ENCODE data around the gene SERPINA6. TPM values are rescaled to one million over a fixed set of nuclear protein-coding genes. Genes with fewer than 3 reads are reported as not detected.
"Not testable (repeated sequence)": the region's sequence is repeated elsewhere in the genome, so short reads cannot be mapped to it uniquely, and the experiment has no call there.

The SERPINA6 gene
- total RNA-seq, 4 donors from 2014 or later, result not detected

DNA sequence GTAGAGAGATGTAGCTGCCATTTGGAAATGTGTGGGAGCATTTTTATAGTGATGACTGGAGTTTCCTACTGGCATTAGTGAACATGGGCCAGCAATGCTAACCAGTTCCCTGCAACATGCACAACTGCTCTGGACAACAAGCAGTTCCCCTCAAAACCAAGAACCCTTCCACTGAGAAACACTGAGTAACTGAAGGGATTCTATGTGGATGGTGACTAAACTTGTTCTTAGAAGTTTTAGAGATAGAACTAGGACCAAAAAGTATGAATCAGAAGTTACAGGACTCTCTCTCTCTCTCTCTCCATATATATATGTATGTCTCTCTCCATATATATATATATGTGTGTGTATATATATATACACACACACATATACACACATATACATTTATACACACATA lies 38.0 kb downstream of the SERPINA6 start:
- Histone ChIP-seq H3K4me3 (replicated peaks in 1 of 3) (no peak overlapping the region), H3K9me3 (no peaks in the 10 kb centered on the region), H3K4me1 (no peaks in the 10 kb centered on the region), H3K27me3 (no peaks in the 10 kb centered on the region), H3K36me3 (no peaks in the 10 kb centered on the region), H3K27ac (no peak overlapping the region)
- no peak for DNase-seq
- intact Hi-C loops (cut with DNase I), result no loop called here
- no peak for TF ChIP-seq POLR2A (IDR thresholded peaks at IDR 0.05)
- TF ChIP-seq, protein P1, sequence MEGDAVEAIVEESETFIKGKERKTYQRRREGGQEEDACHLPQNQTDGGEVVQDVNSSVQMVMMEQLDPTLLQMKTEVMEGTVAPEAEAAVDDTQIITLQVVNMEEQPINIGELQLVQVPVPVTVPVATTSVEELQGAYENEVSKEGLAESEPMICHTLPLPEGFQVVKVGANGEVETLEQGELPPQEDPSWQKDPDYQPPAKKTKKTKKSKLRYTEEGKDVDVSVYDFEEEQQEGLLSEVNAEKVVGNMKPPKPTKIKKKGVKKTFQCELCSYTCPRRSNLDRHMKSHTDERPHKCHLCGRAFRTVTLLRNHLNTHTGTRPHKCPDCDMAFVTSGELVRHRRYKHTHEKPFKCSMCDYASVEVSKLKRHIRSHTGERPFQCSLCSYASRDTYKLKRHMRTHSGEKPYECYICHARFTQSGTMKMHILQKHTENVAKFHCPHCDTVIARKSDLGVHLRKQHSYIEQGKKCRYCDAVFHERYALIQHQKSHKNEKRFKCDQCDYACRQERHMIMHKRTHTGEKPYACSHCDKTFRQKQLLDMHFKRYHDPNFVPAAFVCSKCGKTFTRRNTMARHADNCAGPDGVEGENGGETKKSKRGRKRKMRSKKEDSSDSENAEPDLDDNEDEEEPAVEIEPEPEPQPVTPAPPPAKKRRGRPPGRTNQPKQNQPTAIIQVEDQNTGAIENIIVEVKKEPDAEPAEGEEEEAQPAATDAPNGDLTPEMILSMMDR (IDR thresholded peaks at IDR 0.05), result no peak

DNA sequence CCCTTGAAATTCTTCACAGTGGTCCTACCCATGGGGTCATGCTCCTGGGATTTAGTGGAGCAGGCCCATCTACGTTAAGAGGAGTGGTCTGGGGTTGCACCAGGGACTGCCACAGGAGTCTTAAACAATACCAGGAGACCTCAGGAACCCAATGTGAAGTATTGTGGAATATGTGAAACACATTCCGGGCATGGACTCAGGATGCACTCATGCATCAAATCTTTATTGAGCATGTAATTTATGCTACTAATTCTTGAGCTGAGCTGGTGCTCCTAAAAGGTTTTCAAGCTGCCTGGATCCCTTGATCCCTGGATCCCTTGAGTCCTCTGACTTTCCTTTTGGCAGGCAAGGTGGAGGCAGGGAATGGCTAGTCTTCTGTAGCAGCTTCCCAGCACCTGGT lies 38.9 kb downstream of the SERPINA6 start:
- Histone ChIP-seq H3K9me3 (no peaks in the 10 kb centered on the region), H3K27ac (no peak overlapping the region), H3K4me1 (no peaks in the 10 kb centered on the region), H3K36me3 (no peaks in the 10 kb centered on the region), H3K4me3 (replicated peaks in 1 of 3) (no peak overlapping the region), H3K27me3 (no peaks in the 10 kb centered on the region)
- 66 to 80% methylated on average over 2 of the region's 2 CpGs for WGBS, 2 donors
- TF ChIP-seq POLR2A (IDR thresholded peaks at IDR 0.05), result no peak
- TF ChIP-seq, protein P1 (IDR thresholded peaks at IDR 0.05), result no peak
- no peak for DNase-seq
- intact Hi-C loops (cut with DNase I), result no loop called here

DNA sequence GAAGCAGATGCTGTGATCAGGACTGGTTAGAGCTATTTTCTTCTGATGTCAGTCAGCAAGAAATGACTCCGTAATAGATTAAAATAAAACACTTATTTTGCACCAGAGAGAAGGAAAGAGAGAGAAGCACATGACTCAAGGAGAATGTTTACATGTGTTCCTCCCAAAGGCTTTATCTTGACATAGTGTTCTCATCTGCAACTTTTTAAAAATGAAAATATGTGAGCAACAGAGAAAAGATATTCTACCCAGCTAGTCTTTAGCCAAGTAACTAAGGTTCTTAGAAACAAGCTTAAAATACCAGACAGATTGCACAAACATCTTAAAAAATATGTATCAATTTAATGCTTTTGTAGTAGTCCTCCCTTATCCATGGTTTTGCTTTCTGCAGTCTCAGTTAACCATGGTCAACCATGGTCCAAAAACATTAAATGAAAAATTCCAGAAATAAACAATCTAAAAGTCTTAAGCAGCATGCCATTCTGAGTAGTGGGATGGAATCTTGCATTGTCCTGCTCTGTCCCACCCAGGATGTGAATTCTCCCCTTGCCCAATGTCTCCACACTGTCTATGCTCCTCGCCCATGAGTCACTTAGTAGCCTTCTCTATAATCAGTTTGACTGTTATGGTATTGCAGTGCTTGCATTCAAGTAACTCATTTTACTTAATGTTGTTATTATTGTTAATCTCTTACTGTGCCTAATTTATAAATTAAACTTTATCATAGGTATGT lies 40.0 kb downstream of the SERPINA6 start:
- no peaks in the 10 kb centered on the region for H3K27me3 ChIP-seq
- TF ChIP-seq POLR2A (IDR thresholded peaks at IDR 0.05), result no peak
- TF ChIP-seq, protein P1 (IDR thresholded peaks at IDR 0.05), result no peak
- H3K4me1 ChIP-seq, result no peaks in the 10 kb centered on the region
- intact Hi-C loops (cut with DNase I), result no loop called here
- H3K9me3 ChIP-seq, result no peaks in the 10 kb centered on the region
- no peaks in the 10 kb centered on the region for H3K36me3 ChIP-seq
- DNase-seq, result no peak
- H3K27ac ChIP-seq, result no peak overlapping the region
- H3K4me3 ChIP-seq (replicated peaks in 1 of 3), result no peak overlapping the region
- WGBS, 2 donors, result 86 to 97% methylated on average over 2 of the region's 2 CpGs

DNA sequence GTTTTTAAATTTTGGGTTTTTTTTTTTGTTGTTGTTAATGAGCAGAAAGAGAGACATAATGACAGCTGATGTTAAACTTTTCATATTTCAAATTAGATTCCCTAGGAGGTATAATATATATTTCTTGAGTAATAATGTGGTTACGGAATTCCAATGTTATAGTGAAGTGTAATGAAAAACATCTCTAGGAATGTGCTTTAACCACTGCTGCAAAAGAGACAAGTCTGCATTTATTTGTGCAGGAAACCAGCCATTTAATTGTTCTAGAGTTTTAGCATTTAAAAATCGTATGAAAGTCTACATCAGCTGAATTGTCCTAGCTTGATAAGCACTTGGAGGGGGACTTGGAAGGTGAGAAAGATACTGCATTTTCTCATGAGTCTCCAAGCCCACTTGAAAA lies 44.4 kb downstream of the SERPINA6 start:
- 52% methylated on average over 2 of the region's 2 CpGs for WGBS, 2 donors
- no peaks in the 10 kb centered on the region for H3K27me3 ChIP-seq
- TF ChIP-seq, protein P1 (IDR thresholded peaks at IDR 0.05), result no peak
- no peak for TF ChIP-seq POLR2A (IDR thresholded peaks at IDR 0.05)
- H3K4me3 ChIP-seq (replicated peaks in 1 of 3), result no peak overlapping the region
- intact Hi-C loops (cut with DNase I), result no loop called here
- no peak for DNase-seq
- no peaks in the 10 kb centered on the region for H3K36me3 ChIP-seq
- no peaks in the 10 kb centered on the region for H3K9me3 ChIP-seq
- no peaks in the 10 kb centered on the region for H3K4me1 ChIP-seq
- H3K27ac ChIP-seq, result no peak overlapping the region

DNA sequence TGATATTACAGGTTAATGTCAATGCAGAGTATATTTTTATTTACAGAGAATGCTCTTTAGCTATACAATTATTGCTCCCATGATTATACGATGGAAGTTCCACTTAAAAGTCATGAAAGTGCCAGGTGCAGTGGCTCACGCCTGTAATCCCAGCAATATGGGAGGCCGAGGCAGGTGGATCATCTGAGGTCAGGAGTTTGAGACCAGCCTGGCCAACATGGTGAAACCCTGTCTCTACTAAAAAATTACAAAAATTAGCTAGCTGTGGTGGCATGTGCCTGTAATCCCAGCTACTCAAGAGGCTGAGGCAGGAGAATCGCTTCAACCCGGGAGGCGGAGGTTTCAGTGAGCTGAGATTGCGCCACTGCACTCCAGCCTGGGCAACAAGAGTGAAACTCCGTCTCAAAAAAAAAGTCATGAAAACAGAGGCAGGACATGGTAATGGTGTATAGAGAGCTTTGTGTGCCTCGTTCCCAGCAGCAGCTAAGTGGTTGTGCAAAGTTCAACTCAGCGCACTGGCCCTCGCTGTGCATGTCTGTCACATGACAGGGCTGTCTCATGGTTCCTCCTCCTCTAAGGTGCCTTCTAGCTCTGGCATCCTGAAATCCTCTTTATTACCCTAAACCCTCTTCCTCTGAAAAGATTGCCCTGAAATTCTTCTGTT lies 46.1 kb downstream of the SERPINA6 start:
- H3K4me1 ChIP-seq; H3K9me3 ChIP-seq; H3K27me3 ChIP-seq; intact Hi-C loops (cut with DNase I); DNase-seq; H3K36me3 ChIP-seq; H3K4me3 ChIP-seq (replicated peaks in 1 of 3); H3K27ac ChIP-seq: not testable (repeated sequence)
- 83 to 88% methylated on average over 11 of the region's 11 CpGs for WGBS, 2 donors

All from thyroid gland (tissue), 4 donors.